H1 (cell line): ENCODE data around the gene TCAF1. TPM values are rescaled to one million over a fixed set of nuclear protein-coding genes. Genes with fewer than 3 reads are reported as not detected.

ENCODE experiments used
- CTCF ChIA-PET: fragments of 300-600 bp; sonication (Branson Sonifier 250); formaldehyde crosslinking; loops from one replicate; lab custom pipeline; 2021; ENCODE audit not compliant: partially characterized antibody; lab: Charles Lee
- POLR2A ChIA-PET: fragments of 300-600 bp; sonication (Branson Sonifier 250); formaldehyde crosslinking; loops from one replicate; lab custom pipeline; 2021; ENCODE audit warnings: inconsistent platforms; ENCODE audit not compliant: partially characterized antibody; lab: Charles Lee
- DNase-seq, 2 experiments: peaks; one replicate each; pipeline versions ENCODE4 v3.0.0 to v3.0.0-alpha.2; 2010 to 2022; ENCODE audit warnings: low spot score in 2 of 2, low read depth in 1 of 2, mixed read lengths in 1 of 2
- FAIRE-seq: peaks from 2 replicates; lab custom pipeline; 2011; peaks lifted over from hg19 to GRCh38; lab: Jason Lieb, UNC
- H2AFZ ChIP-seq: 2 replicates; pipeline ENCODE4 v1.8.1; 2012; ENCODE audit warnings: low read length, inconsistent platforms
- H2AK5ac ChIP-seq: 2 replicates; pipeline ENCODE4 v1.6.1; 2013; ENCODE audit warnings: low read depth, low read length
- H2BK120ac ChIP-seq: replicated peaks from 2 replicates; pipeline ENCODE3; 2013; ENCODE audit warnings: low read depth, low read length, inconsistent platforms
- H2BK12ac ChIP-seq: 2 replicates; pipeline ENCODE4 v1.6.1; 2013; ENCODE audit warnings: low read depth, low read length
- H2BK15ac ChIP-seq: 2 replicates; pipeline ENCODE4 v1.6.1; 2013; ENCODE audit warnings: low read length
- H2BK20ac ChIP-seq: 2 replicates; pipeline ENCODE4 v1.6.1; 2013; ENCODE audit warnings: low read length
- H2BK5ac ChIP-seq: 2 replicates; pipeline ENCODE4 v1.6.1; 2013; ENCODE audit warnings: low read depth, low read length
- H3K14ac ChIP-seq: 2 replicates; pipeline ENCODE4 v1.6.1; 2013; ENCODE audit warnings: inconsistent platforms; ENCODE audit not compliant: insufficient read length
- H3K18ac ChIP-seq: 2 replicates; pipeline ENCODE4 v1.6.1; 2013; ENCODE audit warnings: low read length; ENCODE audit errors: extremely low read depth
- H3K23ac ChIP-seq: 2 replicates; pipeline ENCODE4 v1.6.1; 2013; ENCODE audit warnings: inconsistent platforms; ENCODE audit not compliant: insufficient read length
- H3K23me2 ChIP-seq: 2 replicates; pipeline ENCODE4 v1.6.1; 2013; ENCODE audit warnings: low read depth, low read length
- H3K27ac ChIP-seq: 2 replicates; pipeline ENCODE4 v1.6.1; 2011; ENCODE audit warnings: low read depth, low read length, inconsistent platforms
- H3K27me3 ChIP-seq, 4 experiments: replicated peaks in 1 of 4; 1 replicate in 1 of 4; 2 replicates in 3 of 4; pipeline versions ENCODE4 v1.6.1 to v1.8.1; 2011 to 2013; ENCODE audit warnings: low read length in 3 of 4, mild to moderate bottlenecking in 3 of 4, inconsistent platforms in 2 of 4, mixed read lengths in 2 of 4, moderate library complexity in 1 of 4; ENCODE audit not compliant: control insufficient read depth in 3 of 4, insufficient read depth in 3 of 4; ENCODE audit errors: extremely low read depth in 1 of 4
- H3K36me3 ChIP-seq, 4 experiments: 2 replicates each; pipeline versions ENCODE4 v1.6.1 to v1.8.1; 2011 to 2013; ENCODE audit warnings: mild to moderate bottlenecking in 4 of 4, low read length in 3 of 4, moderate library complexity in 2 of 4, control low read depth in 1 of 4, inconsistent platforms in 1 of 4; ENCODE audit not compliant: insufficient read depth in 4 of 4, control insufficient read depth in 2 of 4
- H3K4ac ChIP-seq: replicated peaks from 2 replicates; pipeline ENCODE3; 2013; ENCODE audit warnings: low read length, low read depth, mixed read lengths, inconsistent platforms; ENCODE audit not compliant: insufficient read length
- H3K4me1 ChIP-seq, 4 experiments: replicated peaks in 1 of 4; 1 replicate in 1 of 4; 2 replicates in 3 of 4; pipeline versions ENCODE4 v1.6.1 to v1.8.1; 2011 to 2013; ENCODE audit warnings: low read length in 3 of 4, inconsistent platforms in 2 of 4, mixed read lengths in 1 of 4; ENCODE audit not compliant: insufficient read depth in 4 of 4, control insufficient read depth in 3 of 4
- H3K4me2 ChIP-seq, 2 experiments: 2 replicates each; pipeline versions ENCODE4 v1.6.1 to v1.8.1; 2011 to 2013; ENCODE audit warnings: low read depth in 2 of 2, low read length in 2 of 2, control low read depth in 1 of 2, inconsistent platforms in 1 of 2, mild to moderate bottlenecking in 1 of 2; ENCODE audit not compliant: insufficient read depth in 1 of 2
- H3K4me3 ChIP-seq, 4 experiments: fragments of 200-600, 300-600 bp in 1 of 4; sonication (generic), shearing (Covaris generic), sonication (Bioruptor Twin) in 1 of 4; 2 replicates each; pipeline versions ENCODE4 v1.5.1 to v1.8.1; 2011 to 2016; ENCODE audit warnings: low read length in 4 of 4, low read depth in 3 of 4, control low read depth in 2 of 4, inconsistent platforms in 2 of 4, mild to moderate bottlenecking in 2 of 4, mixed read lengths in 1 of 4, moderate library complexity in 1 of 4; ENCODE audit not compliant: insufficient read depth in 2 of 4; ENCODE audit errors: extremely low read depth in 1 of 4
- H3K56ac ChIP-seq: replicated peaks from 2 replicates; pipeline ENCODE3; 2013; ENCODE audit warnings: low read depth, mild to moderate bottlenecking, mixed read lengths, low read length, inconsistent platforms; ENCODE audit not compliant: insufficient read length
- H3K79me1 ChIP-seq: 2 replicates; pipeline ENCODE4 v1.6.1; 2013; ENCODE audit warnings: low read depth, low read length, control low read depth
- H3K79me2 ChIP-seq, 2 experiments: 2 replicates each; pipeline versions ENCODE4 v1.6.1 to v1.8.1; 2012 to 2013; ENCODE audit warnings: low read length in 2 of 2, mild to moderate bottlenecking in 2 of 2, inconsistent platforms in 1 of 2; ENCODE audit not compliant: insufficient read depth in 2 of 2, control insufficient read depth in 1 of 2
- H3K9ac ChIP-seq, 4 experiments: replicated peaks in 1 of 4; 1 replicate in 1 of 4; 2 replicates in 3 of 4; pipeline versions ENCODE4 v1.6.1 to v1.8.1; 2011 to 2013; ENCODE audit warnings: low read depth in 3 of 4, low read length in 3 of 4, control low read depth in 2 of 4, mild to moderate bottlenecking in 2 of 4, moderate library complexity in 2 of 4, inconsistent platforms in 1 of 4; ENCODE audit errors: extremely low read depth in 1 of 4
- H3K9me3 ChIP-seq, 2 experiments: 2 replicates each; pipeline versions ENCODE4 v1.6.1 to v1.8.1; 2012 to 2013; ENCODE audit warnings: mild to moderate bottlenecking in 2 of 2, moderate library complexity in 2 of 2, control low read depth in 1 of 2, inconsistent platforms in 1 of 2, low read depth in 1 of 2, low read length in 1 of 2, mixed read lengths in 1 of 2; ENCODE audit not compliant: insufficient read depth in 2 of 2
- H4K20me1 ChIP-seq, 2 experiments: replicated peaks in 1 of 2; 2 replicates each; pipeline versions ENCODE3 to v1.8.1; 2011 to 2013; ENCODE audit warnings: inconsistent platforms in 2 of 2, low read length in 2 of 2, mild to moderate bottlenecking in 1 of 2; ENCODE audit not compliant: insufficient read depth in 2 of 2, control insufficient read depth in 1 of 2
- H4K5ac ChIP-seq: 2 replicates; pipeline ENCODE4 v1.6.1; 2013; ENCODE audit warnings: low read length, low read depth, mixed read lengths, inconsistent platforms; ENCODE audit not compliant: insufficient read length
- H4K8ac ChIP-seq: 2 replicates; pipeline ENCODE4 v1.8.0; 2013; ENCODE audit warnings: mild to moderate bottlenecking, moderate library complexity, low read length, inconsistent platforms; ENCODE audit not compliant: insufficient read depth; ENCODE audit errors: extremely low read depth
- H4K91ac ChIP-seq: replicated peaks from 2 replicates; pipeline ENCODE3; 2013; ENCODE audit warnings: low read length, mixed read lengths, inconsistent platforms; ENCODE audit not compliant: insufficient read length
- BRCA1 ChIP-seq: IDR thresholded peaks from 2 replicates; pipeline ENCODE4 v1.6.1; 2012; ENCODE audit warnings: low read depth, low read length, improper control_type of control experiment
- EZH2 ChIP-seq: fragments of 200-600 bp; sonication (generic); IDR thresholded peaks from 2 replicates; pipeline ENCODE4 v1.7.1; 2012; ENCODE audit warnings: low read depth, mild to moderate bottlenecking, moderate library complexity, low read length, inconsistent platforms; ENCODE audit not compliant: severe bottlenecking
- FOSL1 ChIP-seq: IDR thresholded peaks from 2 replicates; pipeline ENCODE4 v1.6.1; 2011; ENCODE audit warnings: mild to moderate bottlenecking, low read depth, low read length, moderate library complexity; ENCODE audit not compliant: insufficient read depth
- GABPA ChIP-seq: IDR thresholded peaks from 2 replicates; pipeline ENCODE4 v1.6.1; 2011; ENCODE audit warnings: mild to moderate bottlenecking, low read length, moderate library complexity, borderline replicate concordance; ENCODE audit not compliant: insufficient read depth
- GTF2F1 ChIP-seq: IDR thresholded peaks from 2 replicates; pipeline ENCODE4 v1.6.1; 2012; ENCODE audit warnings: low read depth, low read length, improper control_type of control experiment, borderline replicate concordance
- HDAC2 ChIP-seq, 2 experiments: fragments of 300-600 bp in 1 of 2; sonication (generic) in 1 of 2; IDR thresholded peaks; 2 replicates each; pipeline ENCODE4 v1.6.1; 2011 to 2012; ENCODE audit warnings: low read depth in 2 of 2, low read length in 2 of 2, mild to moderate bottlenecking in 2 of 2, moderate library complexity in 2 of 2, borderline replicate concordance in 1 of 2, inconsistent platforms in 1 of 2
- JUN ChIP-seq: IDR thresholded peaks from 2 replicates; pipeline ENCODE4 v1.6.1; 2011; ENCODE audit warnings: low read depth, mild to moderate bottlenecking, improper control_type of control experiment, low read length
- JUND ChIP-seq: IDR thresholded peaks from 2 replicates; pipeline ENCODE4 v1.6.1; 2011; ENCODE audit warnings: mild to moderate bottlenecking, improper control_type of control experiment, low read length
- KDM5A ChIP-seq: fragments of 200-600 bp; IDR thresholded peaks from 2 replicates; pipeline ENCODE4 v1.7.1; 2012; ENCODE audit warnings: mild to moderate bottlenecking, low read length, inconsistent platforms, mixed read lengths
- NANOG ChIP-seq: IDR thresholded peaks from 2 replicates; pipeline ENCODE4 v1.6.1; 2011; ENCODE audit warnings: low read length, low read depth, mild to moderate bottlenecking, inconsistent platforms; ENCODE audit not compliant: insufficient read depth, poor library complexity, severe bottlenecking
- NRF1 ChIP-seq: IDR thresholded peaks from 2 replicates; pipeline ENCODE4 v1.6.1; 2011; ENCODE audit warnings: mild to moderate bottlenecking, low read depth, low read length, improper control_type of control experiment
- SIN3A ChIP-seq, 2 experiments: IDR thresholded peaks in 1 of 2; conservative IDR thresholded peaks in 1 of 2; 2 replicates each; pipeline ENCODE4 v1.6.1; 2011 to 2012; ENCODE audit warnings: low read length in 2 of 2, improper control_type of control experiment in 1 of 2, low read depth in 1 of 2, mild to moderate bottlenecking in 1 of 2
- SP2 ChIP-seq: IDR thresholded peaks from 2 replicates; pipeline ENCODE4 v1.6.1; 2012; ENCODE audit warnings: mild to moderate bottlenecking, low read length, inconsistent platforms
- SUZ12 ChIP-seq: fragments of 200-600 bp; sonication (generic); IDR thresholded peaks from 2 replicates; pipeline ENCODE4 v1.6.1; 2012; ENCODE audit warnings: mild to moderate bottlenecking, inconsistent platforms, low read length, moderate library complexity, mixed read lengths
- WGBS, 2 experiments: shearing (Covaris generic) in 1 of 2; methylation state at CpG; one replicate each; pipeline versions ENCODE4 v1.1.6 to v1.1.7; 2013 to 2015; ENCODE audit warnings: low lambda C conversion rate in 2 of 2, mixed read lengths in 2 of 2, inconsistent platforms in 1 of 2, low coverage in 1 of 2, missing lambda C conversion rate in 1 of 2; ENCODE audit not compliant: insufficient replicate concordance in 2 of 2, insufficient coverage in 1 of 2, insufficient read length in 1 of 2; ENCODE audit errors: extremely low coverage in 1 of 2, missing lambda C conversion rate in 1 of 2; 5-methylcytosine and 5-hydroxymethylcytosine counted together
- polyA plus RNA-seq, 7 experiments: library from polyadenylated mRNA; depleted of rRNA in 3 of 7; stranded (reverse) in 5 of 7; unstranded in 2 of 7; fragments of >200 nt in 5 of 7; fragments of 200-250 nt in 2 of 7; gene quantifications; 1 replicate in 5 of 7; 2 replicates in 1 of 7; 4 replicates in 1 of 7; pipeline versions ENCODE4 v1.2.1 to v1.2.3, GENCODE V29; 2011 to 2013; ENCODE audit warnings: missing spikeins in 2 of 7, mixed read lengths in 2 of 7
- total RNA-seq: library from RNA; stranded (reverse); fragmentation: NEBNext Ultra II Directional; extraction: Animal tissue kit (Norgen Biotek cat#: 25700); gene quantifications from 2 replicates; pipeline ENCODE4 v1.2.1, GENCODE V29; 2021

The TCAF1 gene
- total and polyA plus RNA-seq, 2 of the 8 experiments (the other 6 are each of a cell fraction or from before 2014, with no cell fraction given), result 9.6 to 28.0 TPM

- CTCF ChIA-PET, result no interaction called here
- DNase-seq (no peak), FAIRE-seq (no peak)
- H4K20me1 ChIP-seq, result no peaks in the 10 kb centered on the region
- 93% methylated on average over 4 of the region's 4 CpGs; no CpG with 5 or more reads in 1 of the 2 experiments for WGBS, 2 experiments
- H4K91ac ChIP-seq, result no peak overlapping the region
- no peak overlapping the region for H4K8ac ChIP-seq
- H3K18ac ChIP-seq, result no peak overlapping the region
- no peak overlapping the region for H2BK20ac ChIP-seq
- H3K4ac ChIP-seq, result no peak overlapping the region
- H3K14ac ChIP-seq, result no peak overlapping the region
- H3K27me3 ChIP-seq, result no peaks in the 10 kb centered on the region
- no peaks in the 10 kb centered on the region for H3K36me3 ChIP-seq
- no peak overlapping the region for H2BK12ac ChIP-seq
- no peaks in the 10 kb centered on the region for H3K79me2 ChIP-seq
- no peak overlapping the region for H4K5ac ChIP-seq
- no peaks in the 10 kb centered on the region for H3K9me3 ChIP-seq
- POLR2A ChIA-PET, result no interaction called here
- no peak overlapping the region for H2AK5ac ChIP-seq
- no peak overlapping the region for H3K9ac ChIP-seq
- no peaks in the 10 kb centered on the region; the same call in 1 of the 2 replicates for H3K23me2 ChIP-seq
- H3K27ac ChIP-seq, result no peak overlapping the region
- H3K56ac ChIP-seq, result no peak overlapping the region
- H2BK120ac ChIP-seq, result no peak overlapping the region
- H3K4me2 ChIP-seq, result no peak overlapping the region
- H2BK5ac ChIP-seq, result no peak overlapping the region
- no peak overlapping the region for H3K4me3 ChIP-seq
- no peaks in the 10 kb centered on the region for H3K79me1 ChIP-seq
- H2BK15ac ChIP-seq, result no peak overlapping the region
- no peaks in the 10 kb centered on the region for H3K4me1 ChIP-seq
- H2AFZ ChIP-seq, result no peak overlapping the region
- no peak overlapping the region for H3K23ac ChIP-seq
- TF ChIP-seq NANOG (no peak), GABPA (no peak), SP2 (no peak), JUN (no peak), SUZ12 (no peak), GTF2F1 (no peak), BRCA1 (no peak), HDAC2 (IDR thresholded peaks at IDR 0.05; ENCODE audit: borderline replicate concordance in 1 of 2, low read depth in 2 of 2, low read length in 2 of 2) (no peak), KDM5A (no peak), SIN3A (conservative IDR thresholded peaks at IDR 0.05 in 1 of 2, IDR thresholded peaks at IDR 0.05 in 1 of 2; ENCODE audit: low read depth in 1 of 2, low read length in 2 of 2) (no peak), NRF1 (no peak), EZH2 (no peak), FOSL1 (no peak), JUND (no peak)
Observed at GRCh38 chr7:143945423-143945822, 43.4 kb upstream of the TCAF1 start.
